ENCODE data around the gene ROR1. TPM values are rescaled to one million over a fixed set of nuclear protein-coding genes. Genes with fewer than 3 reads are reported as not detected.

The ROR1 gene
- total and polyA plus RNA-seq, 2 donors (not counting 1 experiment from before 2014, with no cell fraction given): 14.5 to 16.5 TPM

DNA sequence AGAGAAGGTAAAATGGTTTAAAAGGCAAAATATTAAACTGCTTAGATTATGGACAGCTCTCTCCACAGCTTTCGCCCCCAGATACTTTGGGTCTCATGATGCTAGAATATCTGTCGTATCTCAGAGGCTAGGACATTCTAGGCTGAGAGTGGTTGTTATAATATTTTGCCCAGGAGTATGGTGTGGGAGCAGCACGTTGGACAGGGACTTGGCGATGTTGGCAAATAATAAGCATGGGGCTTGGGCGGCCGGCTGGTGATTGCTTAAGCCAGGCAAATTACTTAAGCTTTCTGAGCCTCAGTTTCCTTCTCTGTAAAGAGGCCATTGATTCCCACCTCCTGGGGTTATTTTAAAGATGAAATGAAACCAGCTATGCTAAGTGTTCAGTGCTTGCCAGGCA is 133.2 kb downstream of the ROR1 start:
- Histone ChIP-seq H3K4me2 (ENCODE audit: extremely low read depth, insufficient read depth, low read length) (no peak overlapping the region), H3K27me3 (ENCODE audit: control insufficient read depth, insufficient read depth, low read length) (no peaks in the 10 kb centered on the region), H3K79me2 (ENCODE audit: control insufficient read depth, insufficient read depth, low read length) (no peaks in the 10 kb centered on the region), H3K27ac (ENCODE audit: insufficient read depth, low read length) (no peak overlapping the region), H3K4me3 (replicated peaks in 1 of 4; ENCODE audit: control extremely low read depth in 1 of 4, insufficient read depth in 1 of 4, low read depth in 3 of 4, low read length in 4 of 4) (no peak overlapping the region), H3K4me1 (ENCODE audit: control insufficient read depth, extremely low read depth, insufficient read depth, low read length) (no peaks in the 10 kb centered on the region), H3K9me3 (ENCODE audit: control insufficient read depth, insufficient read depth, low read depth, low read length) (no peaks in the 10 kb centered on the region), H4K20me1 (ENCODE audit: control insufficient read depth, extremely low read depth, insufficient read depth, low read length) (no peaks in the 10 kb centered on the region), H3K36me3 (ENCODE audit: control insufficient read depth, insufficient read depth, low read length) (no peaks in the 10 kb centered on the region), H2AFZ (ENCODE audit: low read length) (no peak overlapping the region), H3K9ac (ENCODE audit: insufficient read depth, low read length) (no peak overlapping the region)
- no peak for TF ChIP-seq EZH2 (IDR thresholded peaks at IDR 0.05; ENCODE audit: low read length, missing control alignments)
- TF ChIP-seq, protein P1, sequence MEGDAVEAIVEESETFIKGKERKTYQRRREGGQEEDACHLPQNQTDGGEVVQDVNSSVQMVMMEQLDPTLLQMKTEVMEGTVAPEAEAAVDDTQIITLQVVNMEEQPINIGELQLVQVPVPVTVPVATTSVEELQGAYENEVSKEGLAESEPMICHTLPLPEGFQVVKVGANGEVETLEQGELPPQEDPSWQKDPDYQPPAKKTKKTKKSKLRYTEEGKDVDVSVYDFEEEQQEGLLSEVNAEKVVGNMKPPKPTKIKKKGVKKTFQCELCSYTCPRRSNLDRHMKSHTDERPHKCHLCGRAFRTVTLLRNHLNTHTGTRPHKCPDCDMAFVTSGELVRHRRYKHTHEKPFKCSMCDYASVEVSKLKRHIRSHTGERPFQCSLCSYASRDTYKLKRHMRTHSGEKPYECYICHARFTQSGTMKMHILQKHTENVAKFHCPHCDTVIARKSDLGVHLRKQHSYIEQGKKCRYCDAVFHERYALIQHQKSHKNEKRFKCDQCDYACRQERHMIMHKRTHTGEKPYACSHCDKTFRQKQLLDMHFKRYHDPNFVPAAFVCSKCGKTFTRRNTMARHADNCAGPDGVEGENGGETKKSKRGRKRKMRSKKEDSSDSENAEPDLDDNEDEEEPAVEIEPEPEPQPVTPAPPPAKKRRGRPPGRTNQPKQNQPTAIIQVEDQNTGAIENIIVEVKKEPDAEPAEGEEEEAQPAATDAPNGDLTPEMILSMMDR (conservative IDR thresholded peaks at IDR 0.05 in 1 of 2, IDR thresholded peaks at IDR 0.05 in 1 of 2; ENCODE audit: low read depth in 1 of 2, low read length in 2 of 2): no peak
- no peak for DNase-seq (ENCODE audit: low read depth in 2 of 2)

DNA sequence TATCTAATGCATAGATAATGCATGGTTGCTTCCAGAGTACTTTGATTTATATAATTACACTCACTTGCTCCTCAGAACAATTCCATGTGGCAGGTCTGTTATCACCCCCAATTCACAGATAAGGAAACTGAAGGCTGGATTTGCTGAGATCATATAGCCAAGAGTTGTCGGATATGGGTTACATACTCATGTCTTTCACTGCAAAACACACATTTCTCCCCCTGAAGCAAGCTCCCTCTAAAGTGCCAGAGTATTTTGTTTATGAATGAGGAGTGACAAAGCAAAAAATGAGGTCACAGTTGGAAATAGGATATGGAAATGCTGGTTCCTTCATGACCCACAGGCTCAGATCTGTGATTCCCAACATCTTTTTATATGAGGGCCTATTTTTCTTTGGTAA is 134.2 kb downstream of the ROR1 start:
- Histone ChIP-seq H2AFZ (ENCODE audit: low read length) (no peak overlapping the region), H3K4me2 (ENCODE audit: extremely low read depth, insufficient read depth, low read length) (no peak overlapping the region), H3K4me1 (ENCODE audit: control insufficient read depth, extremely low read depth, insufficient read depth, low read length) (no peaks in the 10 kb centered on the region), H3K9me3 (ENCODE audit: control insufficient read depth, insufficient read depth, low read depth, low read length) (no peaks in the 10 kb centered on the region), H3K9ac (ENCODE audit: insufficient read depth, low read length) (no peak overlapping the region), H3K36me3 (ENCODE audit: control insufficient read depth, insufficient read depth, low read length) (no peaks in the 10 kb centered on the region), H4K20me1 (ENCODE audit: control insufficient read depth, extremely low read depth, insufficient read depth, low read length) (no peaks in the 10 kb centered on the region), H3K27me3 (ENCODE audit: control insufficient read depth, insufficient read depth, low read length) (no peaks in the 10 kb centered on the region), H3K4me3 (replicated peaks in 1 of 4; ENCODE audit: control extremely low read depth in 1 of 4, insufficient read depth in 1 of 4, low read depth in 3 of 4, low read length in 4 of 4) (no peak overlapping the region), H3K79me2 (ENCODE audit: control insufficient read depth, insufficient read depth, low read length) (no peaks in the 10 kb centered on the region), H3K27ac (ENCODE audit: insufficient read depth, low read length) (no peak overlapping the region)
- TF ChIP-seq, protein P1 (conservative IDR thresholded peaks at IDR 0.05 in 1 of 2, IDR thresholded peaks at IDR 0.05 in 1 of 2; ENCODE audit: low read depth in 1 of 2, low read length in 2 of 2): no peak
- no peak for TF ChIP-seq EZH2 (IDR thresholded peaks at IDR 0.05; ENCODE audit: low read length, missing control alignments)
- peak in 1 of 2 donors; percentile 76 for DNase-seq (ENCODE audit: low read depth in 2 of 2)

DNA sequence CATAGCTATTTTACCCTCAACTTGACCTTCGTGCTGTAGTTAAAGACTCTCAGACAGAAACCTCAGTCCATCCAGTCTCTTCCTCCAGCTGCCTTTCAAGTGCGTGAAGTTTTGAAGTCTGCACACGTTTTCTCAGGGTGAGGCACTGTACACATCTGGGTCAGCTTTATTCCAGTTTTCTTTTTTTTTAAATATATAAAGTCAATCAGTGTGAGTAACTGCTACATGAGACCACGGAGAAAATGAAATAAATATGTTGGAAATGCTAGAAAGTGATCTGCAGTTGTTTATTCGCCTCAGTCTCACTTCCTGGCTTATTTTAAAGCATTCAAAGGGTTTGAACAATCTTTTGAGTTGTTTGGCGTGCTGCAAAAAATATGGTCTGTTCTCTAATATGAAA is 135.7 kb downstream of the ROR1 start:
- Histone ChIP-seq H3K9ac (ENCODE audit: insufficient read depth, low read length) (no peak overlapping the region), H3K4me1 (ENCODE audit: control insufficient read depth, extremely low read depth, insufficient read depth, low read length) (peaks cover 2% of the 10 kb centered on the region), H4K20me1 (ENCODE audit: control insufficient read depth, extremely low read depth, insufficient read depth, low read length) (no peaks in the 10 kb centered on the region), H3K4me3 (replicated peaks in 1 of 4; ENCODE audit: control extremely low read depth in 1 of 4, insufficient read depth in 1 of 4, low read depth in 3 of 4, low read length in 4 of 4) (no peak overlapping the region), H3K36me3 (ENCODE audit: control insufficient read depth, insufficient read depth, low read length) (no peaks in the 10 kb centered on the region), H2AFZ (ENCODE audit: low read length) (no peak overlapping the region), H3K4me2 (ENCODE audit: extremely low read depth, insufficient read depth, low read length) (no peak overlapping the region), H3K9me3 (ENCODE audit: control insufficient read depth, insufficient read depth, low read depth, low read length) (no peaks in the 10 kb centered on the region), H3K27me3 (ENCODE audit: control insufficient read depth, insufficient read depth, low read length) (no peaks in the 10 kb centered on the region), H3K27ac (ENCODE audit: insufficient read depth, low read length) (no peak overlapping the region), H3K79me2 (ENCODE audit: control insufficient read depth, insufficient read depth, low read length) (no peaks in the 10 kb centered on the region)
- no peak for DNase-seq (ENCODE audit: low read depth in 2 of 2)
- TF ChIP-seq, protein P1 (conservative IDR thresholded peaks at IDR 0.05 in 1 of 2, IDR thresholded peaks at IDR 0.05 in 1 of 2; ENCODE audit: low read depth in 1 of 2, low read length in 2 of 2): no peak
- TF ChIP-seq EZH2 (IDR thresholded peaks at IDR 0.05; ENCODE audit: low read length, missing control alignments): no peak
